ENCODE data around the gene SPTAN1. TPM values are rescaled to one million over a fixed set of nuclear protein-coding genes. Genes with fewer than 3 reads are reported as not detected.
A peak's percentile ranks its signal among the peaks of the same experiment; 100 is the strongest.

Gene SPTAN1
- total RNA-seq, 4 donors from 2014 or later, result 189 to 307 (median 278) TPM

DNA sequence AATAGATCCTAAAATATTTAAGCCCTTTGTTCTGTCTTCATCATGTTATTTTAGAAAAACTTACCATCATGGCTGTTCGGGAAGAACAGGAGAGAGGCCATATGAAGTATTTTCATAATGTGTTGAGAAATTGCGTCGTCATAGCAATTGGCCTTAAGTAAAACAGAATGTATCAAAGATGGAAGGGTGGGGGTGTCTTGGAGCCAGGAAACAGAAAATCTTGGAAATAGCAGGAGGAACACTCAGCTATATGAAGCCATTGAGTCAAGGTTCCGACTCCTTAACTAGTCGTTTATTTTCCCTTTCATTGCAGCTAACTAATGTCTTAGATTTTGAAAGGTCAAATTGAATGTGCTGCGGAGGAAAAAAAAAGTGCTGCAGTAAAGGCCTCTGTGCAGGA, 1.3 kb downstream of the SPTAN1 start:
- Histone ChIP-seq H3K4me1 (peaks cover 60 to 66% of the 10 kb centered on the region in 2 donors), H3K9me3 (no peaks in the 10 kb centered on the region), H3K36me3 (no peaks in the 10 kb centered on the region), H3K27ac (peak overlapping the region; percentile 93 to 99 (median 99)), H3K27me3 (no peaks in the 10 kb centered on the region), H3K4me3 (replicated peaks in 1 of 3) (peak overlapping the region in 1 of 3 donors; percentile 83)
- TF ChIP-seq, protein P1, sequence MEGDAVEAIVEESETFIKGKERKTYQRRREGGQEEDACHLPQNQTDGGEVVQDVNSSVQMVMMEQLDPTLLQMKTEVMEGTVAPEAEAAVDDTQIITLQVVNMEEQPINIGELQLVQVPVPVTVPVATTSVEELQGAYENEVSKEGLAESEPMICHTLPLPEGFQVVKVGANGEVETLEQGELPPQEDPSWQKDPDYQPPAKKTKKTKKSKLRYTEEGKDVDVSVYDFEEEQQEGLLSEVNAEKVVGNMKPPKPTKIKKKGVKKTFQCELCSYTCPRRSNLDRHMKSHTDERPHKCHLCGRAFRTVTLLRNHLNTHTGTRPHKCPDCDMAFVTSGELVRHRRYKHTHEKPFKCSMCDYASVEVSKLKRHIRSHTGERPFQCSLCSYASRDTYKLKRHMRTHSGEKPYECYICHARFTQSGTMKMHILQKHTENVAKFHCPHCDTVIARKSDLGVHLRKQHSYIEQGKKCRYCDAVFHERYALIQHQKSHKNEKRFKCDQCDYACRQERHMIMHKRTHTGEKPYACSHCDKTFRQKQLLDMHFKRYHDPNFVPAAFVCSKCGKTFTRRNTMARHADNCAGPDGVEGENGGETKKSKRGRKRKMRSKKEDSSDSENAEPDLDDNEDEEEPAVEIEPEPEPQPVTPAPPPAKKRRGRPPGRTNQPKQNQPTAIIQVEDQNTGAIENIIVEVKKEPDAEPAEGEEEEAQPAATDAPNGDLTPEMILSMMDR (IDR thresholded peaks at IDR 0.05), result no peak
- no peak for TF ChIP-seq POLR2A (IDR thresholded peaks at IDR 0.05)
- no peak for DNase-seq
- 38 to 41% methylated on average over 6 of the region's 6 CpGs for WGBS, 2 donors
- intact Hi-C loops (cut with DNase I), result no loop called here

DNA sequence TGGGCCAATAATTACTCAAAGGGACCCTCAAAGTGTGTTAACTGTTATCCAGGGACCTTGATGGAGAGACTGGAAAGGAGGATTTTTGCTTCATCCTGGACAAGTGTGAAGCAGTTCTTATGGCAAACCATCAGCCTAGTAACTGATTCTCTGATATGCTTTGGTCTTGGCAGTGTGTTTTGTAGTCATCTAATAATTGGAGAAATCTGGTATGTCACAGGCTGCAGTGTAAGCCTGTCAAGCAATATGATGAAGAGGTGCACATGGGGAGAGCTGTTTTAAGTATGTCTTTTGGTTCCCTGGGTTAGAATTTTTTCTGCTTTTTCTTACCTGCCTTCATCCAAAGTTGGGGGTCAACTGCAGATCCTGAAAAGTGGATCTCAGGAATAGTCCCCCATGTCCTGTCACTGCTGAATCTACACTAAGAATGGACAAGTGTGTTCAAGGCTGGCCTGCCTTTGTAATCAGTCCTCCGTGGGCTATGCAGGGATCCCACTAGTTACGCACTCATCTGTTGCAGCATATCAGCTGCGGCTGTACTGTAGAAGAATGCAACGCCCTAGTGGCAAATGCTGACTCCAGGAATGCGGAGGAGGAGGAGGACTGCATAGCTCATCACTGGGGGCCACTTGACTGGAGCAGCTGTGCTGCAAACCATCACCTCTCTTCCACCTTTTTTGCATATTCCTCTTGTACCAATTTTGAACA, 1.9 kb downstream of the SPTAN1 start:
- Histone ChIP-seq H3K36me3 (no peaks in the 10 kb centered on the region), H3K27me3 (no peaks in the 10 kb centered on the region), H3K4me1 (peaks cover 66 to 70% of the 10 kb centered on the region in 2 donors), H3K4me3 (replicated peaks in 1 of 3) (no peak overlapping the region), H3K27ac (peak overlapping the region; percentile 69 to 99 (median 99)), H3K9me3 (no peaks in the 10 kb centered on the region)
- intact Hi-C loops (cut with DNase I), result no loop called here
- TF ChIP-seq, protein P1 (IDR thresholded peaks at IDR 0.05), result peak in 1 of 6 experiments; percentile 16
- TF ChIP-seq POLR2A (IDR thresholded peaks at IDR 0.05), result peak in 1 of 2 donors; percentile 39
- 19 to 20% methylated on average over 5 of the region's 5 CpGs for WGBS, 2 donors
- peak; percentile 78 to 80 for DNase-seq

DNA sequence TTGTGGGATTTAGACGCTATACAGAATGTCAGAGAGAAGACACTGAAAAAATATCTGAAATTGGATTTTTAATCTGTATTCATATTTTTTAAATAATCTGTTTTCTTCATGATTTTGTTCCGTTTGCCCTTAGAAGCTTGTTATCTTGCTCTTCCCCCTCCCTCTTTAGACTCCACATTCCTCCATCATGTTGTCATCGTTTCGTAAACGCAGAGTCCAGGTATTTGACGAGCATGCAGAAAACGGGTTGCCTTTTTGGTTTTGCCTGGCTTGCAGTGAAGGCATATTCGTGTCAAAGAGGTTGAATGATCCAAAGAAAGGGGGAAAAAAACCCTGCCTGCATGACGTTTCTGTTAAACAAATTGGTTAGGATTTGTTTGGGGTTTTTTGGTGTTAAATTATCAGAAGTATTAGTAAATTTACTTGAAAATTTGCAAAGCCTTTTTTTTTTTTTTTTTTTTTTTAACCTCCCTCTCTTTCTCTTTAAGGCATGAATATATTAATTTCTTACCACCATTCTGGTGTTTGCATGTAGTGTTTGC, 2.9 kb downstream of the SPTAN1 start:
- 24 to 26% methylated on average over 9 of the region's 9 CpGs for WGBS, 2 donors
- intact Hi-C loops (cut with DNase I), result loop anchor here (5.0 kb wide), 1 partner anchor 397 kb away; no protein-coding TSS in a partner anchor
- peak; percentile 38 to 45 for DNase-seq
- peak overlapping the region; percentile 69 to 99 (median 99) for H3K27ac ChIP-seq
- H3K36me3 ChIP-seq, result no peaks in the 10 kb centered on the region
- peaks cover 65 to 69% of the 10 kb centered on the region in 2 donors for H3K4me1 ChIP-seq
- H3K4me3 ChIP-seq (replicated peaks in 1 of 3), result no peak overlapping the region
- TF ChIP-seq, protein P1 (IDR thresholded peaks at IDR 0.05), result no peak
- TF ChIP-seq POLR2A (IDR thresholded peaks at IDR 0.05), result peak in 1 of 2 donors; percentile 17
- no peaks in the 10 kb centered on the region for H3K9me3 ChIP-seq
- H3K27me3 ChIP-seq, result no peaks in the 10 kb centered on the region

DNA sequence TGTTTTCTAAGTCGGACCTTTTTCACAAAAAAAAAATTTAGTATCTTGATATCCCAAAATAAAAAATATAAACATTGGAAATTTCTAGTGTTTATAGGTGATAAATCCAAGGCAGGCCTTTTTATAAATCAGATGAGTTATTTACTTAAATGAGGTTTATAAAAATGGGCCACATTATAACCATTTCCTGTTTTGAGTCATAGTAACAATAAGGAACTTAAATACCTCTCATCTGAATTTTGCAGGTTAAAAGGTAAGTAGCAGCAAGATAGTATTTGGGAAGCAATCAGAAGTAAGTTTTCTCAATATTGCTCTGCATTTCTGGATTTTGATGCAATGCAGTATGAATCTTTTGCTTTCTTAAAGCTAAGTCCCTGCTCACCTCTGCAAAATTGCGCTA, 3.9 kb downstream of the SPTAN1 start:
- intact Hi-C loops (cut with DNase I), result loop anchor here (5.0 kb wide), 1 partner anchor 396 kb away; no protein-coding TSS in a partner anchor
- 88% methylated on average over 2 of the region's 2 CpGs for WGBS, 2 donors
- Histone ChIP-seq H3K27me3 (no peaks in the 10 kb centered on the region), H3K27ac (peak overlapping the region in 1 of 3 donors; percentile 99), H3K36me3 (no peaks in the 10 kb centered on the region), H3K4me1 (peaks cover 54 to 63% of the 10 kb centered on the region in 2 donors), H3K4me3 (replicated peaks in 1 of 3) (no peak overlapping the region), H3K9me3 (no peaks in the 10 kb centered on the region)
- TF ChIP-seq POLR2A (IDR thresholded peaks at IDR 0.05), result no peak
- TF ChIP-seq, protein P1 (IDR thresholded peaks at IDR 0.05), result no peak
- no peak for DNase-seq
